Measurements from ENCODE around the gene FAM83B.
"Not testable (repeated sequence)": the region's sequence is repeated elsewhere in the genome, so short reads cannot be mapped to it uniquely, and the experiment has no call there.

The FAM83B gene

DNA sequence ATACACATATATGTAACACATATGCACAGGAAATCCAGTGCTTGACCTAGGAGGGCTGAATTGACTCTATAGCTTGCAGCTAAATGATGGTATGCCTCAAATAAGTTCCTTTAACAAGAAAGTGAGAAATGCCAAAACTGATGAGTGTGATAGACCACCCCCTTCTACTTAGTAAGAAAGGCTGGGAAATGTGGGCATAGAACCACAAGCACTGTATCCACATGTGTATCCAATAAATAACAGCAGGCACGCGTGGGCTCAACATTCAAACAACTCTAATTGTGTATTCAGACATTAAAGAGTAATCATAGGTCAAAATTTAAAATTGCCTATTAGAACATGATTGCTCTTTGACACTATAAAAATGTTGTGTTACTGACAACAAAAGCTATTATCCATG is 54.1 kb downstream of the FAM83B start:
- DNase-seq = no peak

DNA sequence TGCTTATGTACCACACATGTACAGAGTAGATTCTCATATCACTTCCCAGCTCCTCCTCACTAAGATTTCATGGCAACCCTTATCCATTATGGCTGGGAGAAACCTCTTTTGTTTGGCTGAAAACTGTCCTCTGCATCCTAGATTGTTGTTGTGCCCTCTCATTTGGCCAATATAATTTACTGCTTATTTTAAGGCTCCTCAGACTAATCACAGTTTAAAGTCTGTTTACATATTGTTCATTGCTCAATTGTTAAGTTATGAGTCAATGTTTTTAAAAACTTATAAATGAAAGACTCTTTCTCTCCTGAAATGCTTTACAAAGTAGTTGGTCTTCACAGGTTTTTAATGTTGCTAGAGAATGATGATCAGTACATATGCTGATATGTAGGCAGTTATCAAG is 57.3 kb downstream of the FAM83B start:
- no peak for DNase-seq

DNA sequence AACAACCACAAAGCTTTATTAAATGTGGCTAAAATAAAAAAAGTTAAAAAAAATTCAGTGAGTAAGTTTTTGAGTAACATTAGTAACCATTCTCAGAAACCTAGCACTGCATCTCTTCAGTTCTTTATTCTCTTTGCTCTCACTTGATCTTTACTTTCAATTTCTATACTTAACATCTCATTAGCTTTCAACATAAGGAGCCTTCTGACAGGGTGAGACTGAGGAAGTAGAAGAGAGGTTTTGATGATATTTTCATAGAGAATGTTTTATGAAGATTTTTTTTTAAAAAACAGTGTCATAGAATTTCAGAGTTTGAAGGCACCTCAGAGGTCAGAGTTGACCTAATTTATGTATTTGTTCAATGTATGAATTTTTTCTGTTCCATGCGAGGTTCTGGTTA is 60.8 kb downstream of the FAM83B start:
- DNase-seq = no peak

DNA sequence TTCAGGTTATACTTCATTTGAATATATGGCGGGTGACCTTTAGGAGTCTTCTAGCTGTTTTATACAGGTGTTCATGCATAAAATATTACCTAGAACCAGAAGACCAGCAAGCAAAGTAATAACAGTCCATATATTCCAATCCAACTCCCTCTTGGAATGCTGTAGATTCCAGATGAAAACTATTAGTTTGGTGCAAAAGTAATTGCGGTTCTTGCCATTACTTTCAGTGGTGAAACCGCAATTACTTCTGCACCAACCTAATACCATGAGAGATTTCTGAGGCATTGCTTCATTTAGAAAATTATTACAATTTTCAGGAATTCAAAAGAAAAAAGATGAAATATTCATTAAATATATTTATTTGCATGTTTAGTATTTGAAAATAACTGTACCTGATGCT is 62.6 kb downstream of the FAM83B start:
- no peak for DNase-seq

DNA sequence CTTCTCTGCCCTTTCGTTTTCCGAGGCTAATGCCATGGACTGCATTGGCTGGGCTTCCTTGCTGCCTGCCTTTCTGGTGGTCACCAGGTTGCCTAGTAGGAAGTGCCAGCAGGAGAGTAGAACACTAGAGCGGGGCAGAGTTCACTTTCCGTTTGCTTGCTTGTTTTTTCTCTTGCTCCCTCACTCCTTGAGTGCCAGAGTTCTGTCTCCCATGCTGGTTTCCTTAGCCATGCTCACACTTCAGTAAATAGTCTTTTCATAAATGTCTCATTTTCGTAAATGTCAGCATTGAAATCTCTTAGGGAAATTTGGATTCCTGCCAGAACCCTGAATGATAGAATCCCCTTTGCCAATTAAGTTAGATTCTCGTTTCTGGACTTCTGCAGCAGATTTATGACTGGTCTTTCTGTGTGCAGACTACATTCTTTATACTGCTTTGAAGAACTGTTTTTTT is 63.9 kb downstream of the FAM83B start:
- no peak for DNase-seq

DNA sequence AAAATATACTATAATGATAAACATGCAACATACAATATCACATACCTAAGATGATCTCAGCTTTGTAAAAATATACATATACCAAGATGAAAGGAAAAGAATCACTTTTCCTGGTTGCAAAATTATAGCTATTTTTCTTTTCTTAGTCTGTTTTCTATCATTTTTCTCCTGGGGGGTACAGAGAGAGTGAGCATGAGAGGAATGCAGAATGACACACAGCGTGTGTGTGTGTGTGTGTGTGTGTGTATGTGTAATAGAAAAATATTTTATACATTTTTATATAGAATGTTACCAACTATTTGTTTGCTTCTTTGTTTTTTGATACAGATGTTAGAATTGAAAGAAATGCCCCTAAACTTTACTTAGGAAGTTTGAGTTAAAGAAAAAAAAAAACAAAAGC is 64.3 kb downstream of the FAM83B start:
- no peak for DNase-seq

DNA sequence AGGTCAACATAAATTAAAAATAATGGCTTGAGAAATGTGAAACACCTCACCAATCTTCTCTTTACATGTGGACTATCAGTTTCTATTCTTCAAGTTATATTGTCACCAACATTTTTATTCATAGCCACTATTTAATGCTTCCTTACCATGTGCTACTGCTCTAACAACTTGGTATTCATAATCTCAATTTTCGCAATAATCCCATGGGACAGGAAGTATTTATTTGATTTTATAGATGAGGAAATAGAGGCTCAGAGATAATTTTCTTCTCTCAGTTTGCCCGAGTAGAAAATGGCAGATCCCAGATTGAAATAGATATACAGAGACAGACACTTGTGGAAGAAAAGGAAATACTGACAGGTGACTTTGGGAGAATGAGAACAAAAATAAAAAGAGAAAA is 66.6 kb downstream of the FAM83B start:
- DNase-seq = no peak

DNA sequence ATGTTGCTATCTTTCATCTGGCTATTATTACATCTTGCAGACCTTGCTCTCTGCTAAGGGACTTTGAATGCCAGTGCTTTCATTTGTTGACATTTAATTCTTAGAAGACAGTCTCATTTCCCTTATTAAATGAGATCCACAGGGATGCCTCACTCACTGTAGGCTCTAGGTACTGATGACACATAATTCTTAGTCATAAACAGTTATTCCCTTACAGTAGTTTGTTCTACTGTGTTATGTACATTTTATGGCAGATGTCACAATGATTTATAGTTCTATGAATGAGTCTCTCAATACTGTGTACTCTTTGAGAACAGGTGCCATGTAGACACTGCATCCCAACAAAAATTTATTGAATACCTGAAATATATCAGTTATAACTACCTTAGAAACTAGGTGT is 70.3 kb downstream of the FAM83B start:
- no peak for DNase-seq

DNA sequence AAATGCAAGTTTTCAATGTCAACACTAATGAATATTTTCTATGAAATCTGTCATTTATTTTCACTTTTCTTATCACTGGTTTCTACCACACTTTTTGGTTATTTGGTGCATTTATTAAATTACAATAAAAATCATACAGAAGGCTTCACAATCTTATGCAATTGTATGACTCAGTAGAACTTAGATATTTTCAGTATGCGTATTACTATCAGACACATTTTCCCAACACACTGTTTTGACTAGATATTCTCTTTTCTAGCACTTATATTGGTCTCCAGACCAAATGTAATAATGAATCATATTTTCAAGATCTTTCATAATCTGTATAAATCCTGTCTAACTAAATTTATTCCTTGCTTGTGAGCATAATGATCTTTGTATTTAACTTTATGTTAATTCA is 74.1 kb downstream of the FAM83B start:
- no peak for DNase-seq

DNA sequence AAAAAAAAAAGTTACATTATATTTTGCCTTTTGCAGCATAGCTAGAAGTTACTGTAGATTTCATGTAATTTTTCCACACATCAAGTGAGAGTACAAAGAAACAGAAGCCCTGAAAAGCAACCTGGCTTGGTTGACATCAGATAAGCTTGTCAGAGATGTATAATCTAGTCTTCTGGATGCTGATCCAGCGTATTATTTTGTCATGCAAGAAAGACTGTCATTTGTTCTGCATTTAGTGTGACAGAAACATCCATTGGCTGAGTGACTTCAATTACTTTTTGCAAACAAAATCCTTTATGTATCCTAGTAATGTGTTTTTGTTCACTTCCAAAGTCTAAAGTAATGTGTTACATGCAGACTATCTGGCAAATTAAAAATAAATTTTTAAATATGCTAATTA is 75.3 kb downstream of the FAM83B start:
- no peak for DNase-seq

DNA sequence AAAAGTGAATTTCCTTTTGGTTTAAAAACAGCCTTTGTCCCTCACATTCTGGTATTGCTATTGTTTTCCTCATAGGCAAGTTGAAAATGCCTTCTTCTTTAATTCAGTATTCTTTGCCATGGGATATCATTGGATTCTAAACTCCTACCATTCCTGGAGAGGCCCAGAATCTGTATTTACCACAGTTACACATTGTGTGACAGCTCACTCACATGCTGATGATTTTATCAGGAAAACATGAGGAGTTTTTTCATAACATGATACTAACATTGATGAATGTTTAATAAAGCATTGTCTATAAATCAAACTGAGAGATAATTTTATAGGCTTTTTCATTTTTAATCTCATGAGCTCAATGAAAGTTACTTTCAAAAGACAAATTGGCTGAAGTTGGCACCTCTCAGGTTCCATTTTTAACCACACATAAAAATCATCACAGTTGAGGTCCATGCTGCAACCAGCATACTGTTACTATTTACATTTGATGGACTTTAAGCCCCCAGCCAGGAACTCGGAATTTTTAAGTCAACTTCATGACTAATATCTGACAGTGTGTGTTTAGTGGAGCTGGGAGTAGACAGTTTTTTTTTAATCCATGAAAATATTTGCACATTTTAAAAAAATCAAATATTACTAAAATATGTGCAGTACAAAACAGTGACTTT is 82.8 kb downstream of the FAM83B start:
- no peak for DNase-seq

DNA sequence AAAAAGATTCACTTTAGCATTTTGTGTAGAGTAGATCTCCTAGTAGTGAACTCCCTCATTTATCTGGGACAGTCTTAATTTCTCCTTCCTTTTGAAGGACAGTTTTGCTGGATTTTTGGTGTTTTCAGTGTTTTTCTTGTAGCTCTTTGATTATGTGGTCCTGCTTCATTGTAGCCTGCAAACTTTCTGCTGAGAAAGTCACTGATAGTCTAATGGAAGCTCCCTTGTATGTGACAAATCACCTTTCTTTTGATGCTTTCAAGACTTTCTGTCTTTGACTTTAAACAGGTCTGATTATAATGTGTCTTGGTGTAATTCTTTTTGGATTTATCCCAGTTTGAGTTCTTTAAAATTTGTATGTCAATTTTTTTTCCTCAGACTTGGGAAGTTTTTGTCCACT is 86.1 kb downstream of the FAM83B start:
- no peak for DNase-seq

DNA sequence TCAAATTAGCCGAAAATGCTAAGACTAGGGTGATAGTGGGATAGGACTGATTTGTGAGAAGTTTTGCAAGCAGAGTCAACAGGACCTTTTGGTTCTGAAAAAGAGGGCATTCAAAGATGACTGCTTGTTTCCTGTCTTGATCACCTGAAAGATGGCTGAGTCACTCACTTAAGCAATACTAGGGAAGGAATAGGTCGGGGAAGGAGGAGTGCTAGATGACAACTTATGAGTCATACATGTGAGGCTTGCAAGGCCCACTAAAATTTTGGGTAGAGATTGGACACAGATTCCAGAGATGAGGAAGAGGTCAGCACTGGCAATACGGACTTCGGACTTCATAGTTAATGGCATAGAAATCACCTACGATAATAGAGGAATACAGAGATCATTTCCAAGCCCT is 89.2 kb downstream of the FAM83B start:
- DNase-seq = no peak

DNA sequence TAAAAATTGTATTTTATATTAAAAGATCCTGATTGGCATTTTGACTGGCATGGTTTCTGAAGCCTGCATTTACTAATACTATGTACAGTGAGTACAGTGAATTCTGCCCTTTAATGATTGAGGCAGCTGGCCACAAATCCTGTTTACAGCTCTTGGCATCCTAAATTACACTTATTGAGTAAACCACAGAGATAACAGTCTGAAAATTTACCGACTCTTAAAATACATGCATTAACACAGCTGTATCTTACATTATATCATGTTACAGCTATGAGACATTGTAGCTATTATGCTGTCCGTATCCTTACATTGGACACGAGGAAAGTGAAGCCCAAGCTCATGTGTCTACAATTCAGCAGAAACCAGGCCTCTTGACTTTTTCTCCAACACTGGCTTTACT is 90.8 kb downstream of the FAM83B start:
- DNase-seq = no peak

DNA sequence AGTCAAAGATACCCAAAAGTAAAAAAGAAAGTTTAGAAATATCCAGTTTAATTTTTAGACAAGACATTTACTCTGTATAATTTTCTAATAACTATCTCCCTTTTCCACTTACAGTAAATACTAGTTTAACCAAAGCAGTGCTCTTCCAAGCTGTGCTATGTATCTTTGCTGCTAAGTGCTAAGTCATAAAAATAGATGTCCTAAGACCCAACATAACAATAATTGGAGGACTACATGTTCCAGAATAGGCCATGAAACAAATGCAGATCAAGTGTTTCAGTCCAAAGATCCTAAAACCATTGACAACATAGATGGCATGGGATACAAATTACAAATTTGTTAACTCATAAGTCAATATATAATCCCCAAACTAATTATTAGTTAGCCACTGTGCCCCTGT is 111.1 kb downstream of the FAM83B start:
- DNase-seq = no peak

DNA sequence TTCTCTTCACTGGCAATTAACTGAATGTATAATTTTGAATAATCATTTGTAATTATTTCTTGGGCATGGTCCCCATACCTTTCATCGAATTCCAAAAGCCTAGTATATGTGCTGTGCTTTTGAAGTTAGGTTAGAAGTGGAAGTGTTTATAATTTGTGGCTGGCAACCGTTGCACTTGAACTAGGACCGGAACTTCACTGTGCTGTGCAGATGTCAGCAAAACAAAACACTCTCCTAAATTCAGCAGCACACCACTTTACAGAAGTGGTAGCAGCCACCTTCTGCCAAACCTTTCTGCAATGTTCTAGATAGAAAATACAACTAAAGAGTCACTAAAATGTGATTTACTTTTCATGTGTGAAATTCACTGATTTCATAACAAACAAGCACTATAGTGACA is 111.9 kb downstream of the FAM83B start:
- DNase-seq = no peak

DNA sequence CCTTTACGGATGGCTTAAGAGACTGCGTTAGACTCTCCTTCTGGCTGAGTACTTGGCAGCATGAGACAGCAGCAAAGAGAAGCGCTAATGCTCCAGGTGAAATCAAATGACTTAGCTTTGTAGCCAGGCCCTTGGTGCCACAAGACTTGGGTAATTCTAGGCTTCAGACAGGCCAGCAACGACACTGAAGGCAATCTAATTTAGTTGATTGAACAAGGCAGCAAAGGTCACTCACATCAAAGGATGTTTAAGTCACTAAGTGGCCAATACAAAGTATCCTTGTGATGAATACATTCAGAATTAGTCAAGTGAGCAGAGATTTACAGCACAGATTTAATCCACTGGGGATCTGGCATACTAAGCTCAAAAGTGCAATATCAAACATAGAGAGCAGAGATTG is 113.2 kb downstream of the FAM83B start:
- DNase-seq = no peak

DNA sequence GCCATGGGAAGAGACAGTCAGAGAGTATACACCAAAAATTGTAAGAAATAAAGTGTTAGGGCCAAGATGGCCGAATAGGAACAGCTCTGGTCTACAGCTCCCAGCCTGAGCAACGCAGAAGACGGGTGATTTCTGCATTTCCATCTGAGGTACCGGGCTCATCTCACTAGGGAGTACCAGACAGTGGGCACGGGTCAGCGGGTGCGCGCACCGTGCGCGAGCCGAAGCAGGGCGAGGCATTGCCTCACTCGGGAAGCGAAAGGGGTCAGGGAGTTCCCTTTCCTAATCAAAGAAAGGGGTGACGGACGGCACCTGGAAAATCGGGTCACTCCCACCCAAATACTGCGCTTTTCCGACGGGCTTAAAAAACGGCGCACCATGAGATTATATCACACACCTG is 114.8 kb downstream of the FAM83B start:
- not testable (repeated sequence) for DNase-seq

DNA sequence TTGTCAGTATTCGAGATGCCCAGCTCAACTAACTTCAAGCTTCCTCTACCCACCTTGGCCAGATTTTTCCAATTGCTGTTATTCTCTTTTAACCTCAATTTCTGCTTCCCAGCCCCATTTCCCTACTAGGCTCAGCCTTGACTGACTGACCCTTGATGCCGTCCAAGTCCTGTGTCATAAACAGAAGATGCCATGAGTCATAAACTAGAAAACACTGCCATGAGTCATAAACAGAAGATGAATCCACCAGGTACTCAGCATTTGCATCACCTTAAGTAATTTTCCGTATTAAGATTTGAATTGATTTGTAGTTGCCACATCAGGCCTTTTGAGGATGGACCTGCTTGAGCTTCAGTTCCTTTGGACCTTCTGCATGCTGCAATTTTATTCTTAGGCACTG is 123.8 kb downstream of the FAM83B start:
- no peak for DNase-seq

DNA sequence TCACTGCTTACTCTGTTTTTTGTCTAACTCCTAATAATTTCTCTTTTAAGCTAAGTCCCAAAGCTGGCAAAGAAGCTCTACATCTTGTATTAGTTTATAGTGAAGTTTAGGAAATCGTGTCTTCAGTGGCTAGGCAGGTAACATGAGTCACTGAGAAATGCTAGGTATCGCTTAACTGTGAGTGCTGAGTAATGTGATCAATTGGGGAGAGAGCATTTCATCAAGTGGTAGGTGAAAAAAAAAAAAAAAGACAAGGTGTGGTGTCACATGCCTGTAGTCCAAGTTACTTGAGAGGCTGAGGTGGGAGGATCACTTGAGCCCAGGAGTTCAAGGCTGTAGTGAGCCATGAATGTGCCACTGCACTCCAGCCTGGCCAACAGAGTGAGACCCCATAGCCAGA is 125.3 kb downstream of the FAM83B start:
- DNase-seq = no peak

DNA sequence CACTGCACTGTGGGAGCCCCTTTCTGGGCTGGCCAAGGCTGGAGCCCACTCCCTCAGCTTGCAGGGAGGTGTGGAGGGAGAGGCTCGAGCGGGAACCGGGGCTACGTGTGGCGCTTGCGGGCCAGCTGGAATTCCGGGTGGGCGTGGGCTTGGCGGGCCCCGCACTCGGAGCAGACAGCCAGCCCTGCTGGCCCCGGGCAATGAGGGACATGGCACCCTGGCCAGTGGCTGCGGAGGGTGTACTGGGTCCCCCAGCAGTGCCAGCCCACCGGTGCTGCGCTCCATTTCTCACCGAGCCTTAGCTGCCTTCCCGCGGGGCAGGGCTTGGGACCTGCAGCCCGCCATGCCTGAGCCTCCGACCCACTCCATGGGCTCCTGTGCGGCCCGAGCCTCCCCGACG is 132.6 kb downstream of the FAM83B start:
- DNase-seq = not testable (repeated sequence)

DNA sequence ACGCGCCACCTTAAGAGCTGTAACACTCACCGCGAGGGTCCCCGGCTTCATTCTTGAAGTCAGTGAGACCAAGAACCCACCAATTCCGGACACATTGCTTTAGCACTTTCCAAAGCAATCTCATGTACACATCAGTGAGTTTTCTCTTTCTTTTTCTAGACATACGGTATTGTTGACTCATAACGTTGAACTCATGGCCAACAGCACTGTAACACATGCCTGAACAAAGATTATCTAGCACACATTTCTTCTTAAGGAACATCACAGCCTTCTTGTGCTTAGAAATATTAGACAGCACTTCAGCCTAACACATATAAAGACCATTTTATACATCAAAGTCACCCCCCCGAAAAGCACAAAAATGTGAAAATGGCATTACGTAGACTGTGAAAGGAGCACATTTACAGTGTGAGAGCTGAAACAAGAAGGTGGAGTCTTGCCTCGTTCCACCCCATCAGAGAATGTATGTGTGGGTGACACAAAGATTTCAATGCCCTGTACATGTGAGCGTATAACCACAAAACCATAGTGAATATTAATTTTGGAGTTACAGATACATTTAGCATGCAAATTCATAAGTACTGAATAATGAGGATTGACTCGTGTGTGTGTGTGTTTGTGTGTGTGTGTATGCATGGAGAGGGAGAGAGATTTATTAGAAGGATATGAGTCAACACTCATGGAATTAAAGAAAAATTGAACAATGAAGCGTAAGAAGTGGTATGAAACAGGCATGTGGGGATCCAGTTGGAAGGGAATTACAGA is 134.1 kb downstream of the FAM83B start:
- no peak for DNase-seq

DNA sequence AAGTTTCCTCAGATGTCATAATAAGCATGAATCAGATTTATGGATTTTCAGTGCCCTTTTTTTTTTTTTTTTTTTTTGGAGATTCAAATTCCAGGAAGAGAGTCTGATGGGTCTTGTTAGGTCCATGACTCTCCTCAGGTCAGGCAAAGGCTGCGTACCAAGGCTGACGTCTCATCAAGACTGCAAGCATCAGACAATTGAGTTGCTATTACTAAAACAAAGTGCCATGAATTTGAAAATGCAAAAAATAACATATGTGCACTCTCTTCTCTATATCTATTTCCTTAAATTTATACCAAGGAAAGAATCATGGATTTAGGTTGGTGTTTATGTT is 134.7 kb downstream of the FAM83B start:
- DNase-seq = no peak

DNA sequence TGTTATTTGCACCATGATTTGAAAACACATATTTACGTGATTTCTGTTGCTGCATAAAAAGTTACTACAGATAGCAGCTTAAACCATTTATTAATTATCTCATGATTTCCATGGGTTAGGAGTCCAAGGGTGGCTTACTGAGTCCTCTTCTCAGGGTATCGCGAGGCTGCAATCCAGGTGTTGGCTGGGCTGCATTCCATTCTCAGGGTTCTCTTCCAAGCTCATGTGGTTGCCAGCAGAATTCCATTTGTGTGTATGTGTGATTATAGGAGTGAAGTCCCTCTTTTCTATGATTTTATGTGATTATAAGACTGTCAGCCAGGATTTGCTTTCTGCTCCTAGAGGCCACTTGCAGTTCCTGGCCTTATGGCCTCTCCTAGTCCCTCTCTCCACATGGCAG is 135.1 kb downstream of the FAM83B start:
- DNase-seq = no peak

Data from activated CD8-positive, alpha-beta memory T cell treated with anti-CD3 and anti-CD28 coated beads, Interleukin-2, amount 50 U/mL, for 48 hours (primary cell).